ENCODE measurements around the gene KANSL2.
"Not testable (repeated sequence)": the region's sequence is repeated elsewhere in the genome, so short reads cannot be mapped to it uniquely, and the experiment has no call there.

The KANSL2 gene, protein sequence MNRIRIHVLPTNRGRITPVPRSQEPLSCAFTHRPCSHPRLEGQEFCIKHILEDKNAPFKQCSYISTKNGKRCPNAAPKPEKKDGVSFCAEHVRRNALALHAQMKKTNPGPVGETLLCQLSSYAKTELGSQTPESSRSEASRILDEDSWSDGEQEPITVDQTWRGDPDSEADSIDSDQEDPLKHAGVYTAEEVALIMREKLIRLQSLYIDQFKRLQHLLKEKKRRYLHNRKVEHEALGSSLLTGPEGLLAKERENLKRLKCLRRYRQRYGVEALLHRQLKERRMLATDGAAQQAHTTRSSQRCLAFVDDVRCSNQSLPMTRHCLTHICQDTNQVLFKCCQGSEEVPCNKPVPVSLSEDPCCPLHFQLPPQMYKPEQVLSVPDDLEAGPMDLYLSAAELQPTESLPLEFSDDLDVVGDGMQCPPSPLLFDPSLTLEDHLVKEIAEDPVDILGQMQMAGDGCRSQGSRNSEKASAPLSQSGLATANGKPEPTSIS

GRCh38 chr12:48681710-48682532 lies at the start of gene KANSL2:
Gene KANSL2, minus strand, starts transcription at chr12:48682238. Its CDS starts 606 bp downstream, at chr12:48681632.
- DNase-seq (ENCODE audit: low spot score) (peak; percentile 93), FAIRE-seq (peak; percentile 84)

GRCh38 chr12:48728807-48729206 lies 46.8 kb upstream of the KANSL2 start:
- DNase-seq (ENCODE audit: low spot score) (no peak), FAIRE-seq (no peak)

- not testable (repeated sequence) for FAIRE-seq; DNase-seq (ENCODE audit: low spot score)
These were observed 38.7 kb upstream of the KANSL2 start for GRCh38 chr12:48720737-48721136.

DNA sequence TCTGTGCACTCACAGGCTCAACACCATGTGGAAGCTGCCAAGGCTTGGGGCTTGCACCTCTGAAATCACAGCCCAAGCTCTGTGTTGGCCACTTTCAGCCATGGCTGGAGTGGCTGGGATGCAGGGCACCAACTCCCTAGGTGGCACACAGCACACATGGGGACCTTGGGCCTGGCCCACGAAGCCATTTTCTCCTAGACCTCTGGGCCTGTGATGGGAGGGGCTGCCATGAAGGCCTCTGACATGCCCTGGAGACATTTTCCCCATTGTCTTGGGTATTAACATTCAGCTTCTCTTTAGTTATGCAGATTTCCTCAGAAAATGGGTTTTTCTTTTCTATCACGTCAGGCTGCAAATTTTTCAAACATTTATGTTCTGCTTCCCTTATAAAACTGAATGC lies 38.1 kb upstream of the KANSL2 start:
- DNase-seq (ENCODE audit: low spot score); FAIRE-seq: not testable (repeated sequence)

DNA sequence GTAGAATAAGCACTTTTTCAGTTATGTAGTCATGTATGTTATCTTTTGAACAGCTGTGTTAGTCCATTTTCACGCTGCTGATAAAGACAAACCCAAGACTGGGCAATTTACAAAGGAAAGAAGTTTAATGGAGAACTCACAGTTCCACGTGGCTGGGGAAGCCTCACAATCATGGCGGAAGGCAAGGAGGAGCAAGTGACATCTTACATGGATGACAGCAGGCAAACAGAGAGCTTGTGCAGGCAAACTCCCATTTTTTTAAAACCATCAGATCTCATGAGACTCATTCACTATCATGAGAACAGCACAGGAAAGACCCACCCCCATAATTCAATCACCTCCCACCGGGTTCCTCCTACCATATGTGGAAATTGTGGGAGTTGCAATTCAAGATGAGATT lies 37.0 kb upstream of the KANSL2 start:
- FAIRE-seq; DNase-seq (ENCODE audit: low spot score): not testable (repeated sequence)

- DNase-seq (ENCODE audit: low spot score) = no peak
These were observed 35.2 kb upstream of the KANSL2 start for GRCh38 chr12:48717252-48717695.

GRCh38 chr12:48716493-48717251 lies 34.6 kb upstream of the KANSL2 start, which contains the start of gene CCNT1:
Gene CCNT1, minus strand, starts transcription at chr12:48716707. Its CDS starts 32 bp downstream, at chr12:48716675.
- peak; percentile 90 for FAIRE-seq
- peak; percentile 99 for DNase-seq (ENCODE audit: low spot score)

More at GRCh38 chr12:48717252-48717695, 35.2 kb upstream of the KANSL2 start:
- FAIRE-seq = no peak

DNA sequence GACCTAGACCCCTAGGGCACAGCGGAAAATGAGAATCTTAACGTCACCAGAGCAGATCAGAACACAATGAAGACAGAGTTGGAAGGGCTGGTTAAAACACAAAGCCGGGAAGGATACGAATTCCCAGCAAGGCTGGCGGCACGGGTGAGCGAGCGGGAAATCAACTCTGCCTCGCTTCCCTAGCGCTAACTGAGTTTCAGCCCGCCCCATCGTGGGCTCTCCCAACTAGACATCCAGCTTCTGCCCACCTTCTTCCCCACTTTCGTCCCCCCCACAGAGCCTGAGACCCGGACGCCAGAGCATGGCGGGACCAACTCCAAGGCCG lies 34.1 kb upstream of the KANSL2 start:
- no peak for FAIRE-seq
- no peak for DNase-seq (ENCODE audit: low spot score)

GRCh38 chr12:48712209-48712608 lies 30.2 kb upstream of the KANSL2 start:
- no peak for FAIRE-seq

DNA sequence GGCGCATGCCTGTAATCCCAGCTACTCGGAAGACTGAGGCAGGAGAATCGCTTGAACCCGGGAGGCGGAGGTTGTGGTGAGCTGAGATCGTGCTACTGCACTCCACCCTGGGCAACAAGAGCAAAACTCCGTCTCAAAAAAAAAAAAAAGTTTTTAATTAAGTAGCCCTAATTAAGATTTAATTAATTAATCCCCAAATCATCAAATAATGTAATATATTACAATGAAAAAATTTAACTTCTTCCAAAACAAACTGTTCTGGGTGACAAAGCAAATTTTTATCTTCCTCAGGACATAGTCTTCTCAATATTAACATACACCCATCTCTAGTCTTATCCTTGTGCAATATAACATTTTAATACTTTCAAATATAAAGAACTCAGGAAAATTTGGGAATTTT lies 16.8 kb upstream of the KANSL2 start:
- not testable (repeated sequence) for DNase-seq (ENCODE audit: low spot score); FAIRE-seq

More at GRCh38 chr12:48712209-48712608, 30.2 kb upstream of the KANSL2 start:
- no peak for DNase-seq (ENCODE audit: low spot score)

DNA sequence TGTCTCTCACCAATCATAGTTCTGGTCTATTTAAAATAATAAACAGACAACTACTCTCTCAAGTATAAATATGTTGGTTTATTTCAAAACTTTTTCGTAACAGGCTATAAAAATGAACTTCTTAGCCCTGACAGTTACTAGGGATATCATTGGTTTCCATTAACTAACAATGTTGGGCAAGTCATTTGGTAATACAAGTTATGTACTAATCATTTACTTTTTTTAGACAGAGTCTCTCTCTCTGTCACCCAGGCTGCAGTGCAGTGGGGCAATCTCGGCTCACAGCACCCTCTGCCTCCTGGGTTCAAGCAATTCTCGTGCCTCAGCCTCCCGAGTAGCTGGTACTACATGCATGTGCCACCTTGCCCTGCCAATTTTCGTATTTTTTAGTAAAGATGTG lies 14.6 kb upstream of the KANSL2 start:
- DNase-seq (ENCODE audit: low spot score) (no peak), FAIRE-seq (no peak)

- FAIRE-seq (no peak), DNase-seq (ENCODE audit: low spot score) (no peak)
These were observed 13.8 kb upstream of the KANSL2 start for GRCh38 chr12:48695859-48696258.

DNA sequence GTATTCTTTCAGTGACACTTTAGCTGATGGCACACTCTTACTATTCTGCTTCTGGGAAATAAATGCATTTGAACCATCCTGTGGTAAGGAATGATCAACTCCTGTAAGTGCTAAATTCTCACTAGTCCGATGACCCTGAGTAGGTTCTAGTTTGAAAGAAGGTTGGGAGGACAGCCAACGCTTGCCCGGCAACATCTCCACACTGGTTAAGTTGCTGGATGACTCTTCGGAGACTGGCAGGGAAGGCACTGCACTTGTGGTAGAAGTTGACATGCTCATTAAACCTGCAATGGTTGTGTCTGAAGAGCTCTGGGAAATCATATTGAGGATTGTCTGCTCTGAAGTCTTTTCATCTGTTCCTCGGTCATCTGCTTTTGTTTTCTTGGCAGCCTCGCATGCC lies 12.0 kb upstream of the KANSL2 start:
- DNase-seq (ENCODE audit: low spot score) = no peak
- FAIRE-seq = no peak

GRCh38 chr12:48693572-48693971 lies 11.5 kb upstream of the KANSL2 start:
- DNase-seq (ENCODE audit: low spot score) = no peak
- FAIRE-seq = no peak

DNA sequence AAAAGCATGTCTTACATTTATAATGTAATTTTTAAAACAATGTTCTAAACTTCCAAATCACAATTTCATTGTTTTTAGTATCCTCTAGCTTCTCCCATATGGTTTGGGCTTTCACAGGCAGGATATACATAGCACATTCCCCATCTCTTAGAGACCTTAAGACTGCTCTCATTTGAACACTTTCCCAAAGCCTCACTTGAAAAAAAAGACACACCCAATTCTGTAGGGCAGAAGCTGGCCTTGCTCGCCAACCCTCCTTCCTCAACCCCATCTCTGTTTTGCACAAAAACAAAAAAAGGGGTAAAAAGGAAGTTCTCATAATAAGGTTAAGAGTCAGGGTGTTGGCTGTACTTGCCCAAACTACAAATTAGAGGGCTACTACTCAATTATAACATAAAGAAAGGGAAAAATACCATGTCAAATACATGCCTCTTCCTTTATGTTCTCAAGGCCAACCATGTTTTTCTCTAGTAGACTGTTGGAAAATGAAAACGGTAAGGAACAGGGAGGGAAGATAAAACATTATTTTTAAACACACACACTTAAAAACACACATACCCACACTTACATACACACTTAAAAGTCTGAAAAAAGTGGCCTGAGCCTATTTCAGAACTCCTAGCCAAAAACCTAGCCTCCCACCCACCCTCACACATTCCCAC lies 9.9 kb upstream of the KANSL2 start:
- FAIRE-seq (no peak), DNase-seq (ENCODE audit: low spot score) (no peak)

- DNase-seq (ENCODE audit: low spot score) = no peak
- no peak for FAIRE-seq
These were observed 9.0 kb upstream of the KANSL2 start for GRCh38 chr12:48690990-48691389.

GRCh38 chr12:48690436-48690835 lies 8.4 kb upstream of the KANSL2 start:
- DNase-seq (ENCODE audit: low spot score) (no peak), FAIRE-seq (no peak)

- FAIRE-seq (no peak), DNase-seq (ENCODE audit: low spot score) (no peak)
These were observed 6.8 kb upstream of the KANSL2 start for GRCh38 chr12:48688836-48689235.

- no peak for DNase-seq (ENCODE audit: low spot score)
- no peak for FAIRE-seq
These were observed 5.6 kb upstream of the KANSL2 start for GRCh38 chr12:48687592-48687991.

- DNase-seq (ENCODE audit: low spot score) = no peak
- no peak for FAIRE-seq
These were observed 4.7 kb upstream of the KANSL2 start for GRCh38 chr12:48686615-48687334.

Measured in RCC 7860 (cell line).